GM11168 (cell line): Measurements from ENCODE around the gene PIGR.

ENCODE experiments used
- in situ Hi-C: fragments of 300-500 bp; cut with MboI; formaldehyde crosslinking; loops from one replicate; pipeline ENCODE4 v1.12.0; 2022; ENCODE audit warnings: low sequenced_read_pairs; ENCODE audit not compliant: unreplicated experiment

The PIGR gene

GRCh38 chr1:206946261-206946660 lies at the start of gene PIGR:
Gene PIGR, minus strand, starts transcription at chr1:206946466. Its CDS starts 5,935 bp downstream, at chr1:206940531.
- in situ Hi-C loops: no loop called here

GRCh38 chr1:206992790-206993189 lies 46.5 kb upstream of the PIGR start:
- in situ Hi-C loops: no loop called here

GRCh38 chr1:206987873-206988272 lies 41.6 kb upstream of the PIGR start:
- in situ Hi-C loops: no loop called here

- in situ Hi-C loops: no loop called here
These were observed 40.6 kb upstream of the PIGR start for GRCh38 chr1:206986885-206987284.

GRCh38 chr1:206986402-206986801 lies 40.1 kb upstream of the PIGR start:
- in situ Hi-C loops: no loop called here

GRCh38 chr1:206985162-206985749 lies 39.0 kb upstream of the PIGR start:
- in situ Hi-C loops: no loop called here

GRCh38 chr1:206982216-206982615 lies 36.0 kb upstream of the PIGR start:
- in situ Hi-C loops: loop anchor here (5.0 kb wide), 1 partner anchor 255 kb away; no protein-coding TSS in a partner anchor

- in situ Hi-C loops: loop anchor here (5.0 to 10.0 kb wide), 2 partner anchors 165 to 252 kb away; no protein-coding TSS in a partner anchor
These were observed 33.2 kb upstream of the PIGR start for GRCh38 chr1:206979379-206980043.

GRCh38 chr1:206978259-206978658 lies 32.0 kb upstream of the PIGR start:
- in situ Hi-C loops: loop anchor here (10.0 kb wide), 1 partner anchor 163 kb away; no protein-coding TSS in a partner anchor

- in situ Hi-C loops: loop anchor here (10.0 kb wide), 1 partner anchor 161 kb away; no protein-coding TSS in a partner anchor
These were observed 29.0 kb upstream of the PIGR start for GRCh38 chr1:206975306-206975705.

GRCh38 chr1:206974140-206974539 lies 27.9 kb upstream of the PIGR start:
- in situ Hi-C loops: loop anchor here (10.0 kb wide), 1 partner anchor 159 kb away; no protein-coding TSS in a partner anchor

- in situ Hi-C loops: loop anchor here (10.0 kb wide), 1 partner anchor 158 kb away; no protein-coding TSS in a partner anchor
These were observed 26.5 kb upstream of the PIGR start for GRCh38 chr1:206972728-206973127.

GRCh38 chr1:206971029-206971655 lies 24.9 kb upstream of the PIGR start:
- in situ Hi-C loops: loop anchor here (10.0 kb wide), 1 partner anchor 156 kb away; no protein-coding TSS in a partner anchor

- in situ Hi-C loops: loop anchor here (10.0 kb wide), 1 partner anchor 156 kb away; no protein-coding TSS in a partner anchor
These were observed 24.2 kb upstream of the PIGR start, which contains the start of gene FCAMR for GRCh38 chr1:206970446-206970845. Gene FCAMR, minus strand, starts transcription at chr1:206970460. Its CDS starts 335 bp downstream, at chr1:206970125.

- in situ Hi-C loops: no loop called here
These were observed 22.8 kb upstream of the PIGR start for GRCh38 chr1:206969090-206969489.

GRCh38 chr1:206967096-206967849 lies 21.0 kb upstream of the PIGR start:
- in situ Hi-C loops: no loop called here

- in situ Hi-C loops: no loop called here
These were observed 19.5 kb upstream of the PIGR start for GRCh38 chr1:206965781-206966180.

GRCh38 chr1:206963740-206964139 lies 17.5 kb upstream of the PIGR start:
- in situ Hi-C loops: no loop called here

GRCh38 chr1:206963119-206963712 lies 16.9 kb upstream of the PIGR start:
- in situ Hi-C loops: no loop called here

GRCh38 chr1:206962272-206962671 lies 16.0 kb upstream of the PIGR start:
- in situ Hi-C loops: no loop called here
